ENCODE measurements around the gene DHX40.
"Not testable (repeated sequence)": the region's sequence is repeated elsewhere in the genome, so short reads cannot be mapped to it uniquely, and the experiment has no call there.

DHX40 gene

GRCh38 chr17:59633658-59634359, 68.4 kb downstream of the DHX40 start:
- no peak for DNase-seq

- DNase-seq: no peak
Measured at GRCh38 chr17:59634632-59635541, 69.5 kb downstream of the DHX40 start.

- no peak for DNase-seq
Measured at GRCh38 chr17:59637611-59638310, 72.4 kb downstream of the DHX40 start.

GRCh38 chr17:59638553-59638952, 73.1 kb downstream of the DHX40 start:
- DNase-seq: no peak

DNA sequence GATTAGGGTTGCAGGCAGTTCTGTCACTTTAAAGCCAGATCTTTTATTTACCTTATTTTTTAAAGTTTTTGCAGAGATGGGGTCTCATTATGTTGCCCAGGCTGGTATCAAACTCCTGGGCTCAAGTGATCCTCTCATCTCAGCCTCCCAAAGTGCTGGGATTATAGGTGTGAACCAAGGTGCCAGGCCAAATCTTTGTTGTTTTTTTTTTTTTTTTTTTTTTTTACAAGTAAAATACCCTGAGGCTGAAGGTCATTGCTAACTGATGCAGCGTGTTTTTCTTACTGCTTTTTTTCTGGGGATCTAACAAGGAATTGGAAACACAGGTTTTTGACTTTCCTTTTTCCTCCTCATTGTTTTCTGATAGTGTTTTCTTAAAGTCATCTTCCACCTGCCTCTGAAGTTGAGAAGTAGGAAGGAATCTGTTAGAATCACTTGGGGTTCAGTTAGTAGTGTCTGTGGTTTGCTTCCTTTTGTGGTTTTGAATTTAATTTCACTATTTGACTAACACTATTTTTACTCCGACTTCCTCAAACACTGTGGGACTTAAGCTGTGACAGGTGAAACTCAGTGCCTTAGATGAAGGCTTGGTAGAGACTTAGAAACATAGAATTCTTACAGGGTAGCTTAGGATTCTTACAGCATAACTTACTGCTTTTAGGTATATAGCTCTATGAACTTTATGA, 76.5 kb downstream of the DHX40 start:
- DNase-seq: no peak

GRCh38 chr17:59642565-59642964, 77.2 kb downstream of the DHX40 start:
- DNase-seq: no peak

- DNase-seq: no peak
Measured at GRCh38 chr17:59643159-59644140, 78.0 kb downstream of the DHX40 start.

DNA sequence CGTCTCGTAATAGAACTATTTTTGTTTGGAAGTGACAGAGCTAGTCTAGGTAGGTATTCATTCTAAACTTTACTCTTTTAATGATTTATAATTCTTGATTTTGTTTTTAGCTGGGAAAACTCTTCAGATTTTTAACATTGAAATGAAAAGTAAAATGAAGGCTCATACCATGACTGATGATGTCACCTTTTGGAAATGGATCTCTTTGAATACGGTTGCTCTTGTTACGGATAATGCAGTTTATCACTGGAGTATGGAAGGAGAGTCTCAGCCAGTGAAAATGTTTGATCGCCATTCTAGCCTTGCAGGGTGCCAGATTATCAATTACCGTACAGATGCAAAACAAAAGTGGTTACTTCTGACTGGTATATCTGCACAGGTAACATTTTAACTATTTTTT, 81.9 kb downstream of the DHX40 start:
- no peak for DNase-seq

DNA sequence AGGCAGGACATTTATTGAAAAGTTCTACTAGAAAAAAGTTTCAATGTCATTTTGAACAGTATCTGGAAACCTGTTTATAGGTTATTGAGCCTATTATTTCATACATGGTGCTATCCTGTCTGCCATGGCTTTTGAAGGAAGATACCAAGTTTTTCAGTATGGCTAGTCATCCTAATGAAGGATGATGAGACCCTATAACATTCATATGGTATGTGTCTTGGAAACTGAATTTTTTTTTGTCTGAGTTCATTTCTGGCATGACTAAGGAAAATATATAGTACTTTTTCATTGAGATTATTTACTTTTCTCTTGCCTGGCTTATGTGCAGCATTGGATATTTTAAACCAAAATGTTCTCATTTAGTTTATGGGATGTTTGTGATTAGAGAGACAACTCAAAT, 84.5 kb downstream of the DHX40 start:
- no peak for DNase-seq

- DNase-seq: no peak
Measured at GRCh38 chr17:59650642-59651041, 85.2 kb downstream of the DHX40 start.

GRCh38 chr17:59651346-59651745, 85.9 kb downstream of the DHX40 start:
- no peak for DNase-seq

DNA sequence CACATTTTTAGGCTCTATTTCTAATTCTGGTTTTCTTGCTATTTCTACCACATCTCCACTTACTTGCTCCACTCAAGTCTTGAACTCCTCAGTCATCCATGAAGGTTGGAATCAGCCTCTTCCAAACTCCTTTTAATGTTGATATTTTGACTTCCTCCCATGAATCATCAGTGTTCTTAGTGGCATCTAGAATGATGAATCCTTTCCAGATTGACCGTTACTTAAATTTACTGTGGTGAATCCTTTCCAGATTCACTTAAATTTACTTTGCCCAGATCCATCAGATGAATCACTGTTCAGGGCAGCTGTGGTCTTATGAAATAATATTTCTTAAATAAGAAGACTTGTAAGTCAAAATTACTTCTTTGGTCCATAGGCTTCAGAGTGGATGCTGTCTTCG, 86.7 kb downstream of the DHX40 start:
- no peak for DNase-seq

DNA sequence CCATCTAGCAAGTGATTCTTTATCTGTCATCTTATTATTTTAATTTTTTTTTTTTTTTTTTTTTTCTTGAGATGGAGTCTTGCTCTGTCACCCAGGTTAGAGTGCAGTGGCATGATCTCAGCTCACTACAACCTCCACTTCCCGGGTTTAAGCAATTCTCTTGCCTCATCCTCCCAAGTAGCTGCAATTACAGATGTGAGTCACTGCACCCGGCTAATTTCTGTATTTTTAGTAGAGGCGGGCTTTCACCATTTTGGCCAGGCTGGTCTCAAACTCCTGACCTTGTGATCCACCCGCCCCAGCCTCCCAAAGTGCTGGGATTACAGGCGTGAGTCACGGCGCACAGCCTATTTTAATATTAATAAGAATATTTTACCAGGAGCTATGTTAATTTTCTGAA, 91.2 kb downstream of the DHX40 start:
- DNase-seq: not testable (repeated sequence)
